Osteoblast (primary cell): ENCODE data around the gene TXNDC5. TPM values are rescaled to one million over a fixed set of nuclear protein-coding genes. Genes with fewer than 3 reads are reported as not detected.
"Not testable (repeated sequence)": the region's sequence is repeated elsewhere in the genome, so short reads cannot be mapped to it uniquely, and the experiment has no call there.

Source experiments
- DNase-seq: peaks from one replicate; pipeline ENCODE4 v3.0.0; 2011; ENCODE audit warnings: low spot score, mixed read lengths; ENCODE audit not compliant: insufficient read length; ENCODE audit errors: missing footprints
- H2AFZ ChIP-seq: 2 replicates; pipeline ENCODE4 v1.6.0; 2011; ENCODE audit warnings: mild to moderate bottlenecking, low read length
- H3K27ac ChIP-seq: 2 replicates; pipeline ENCODE4 v1.5.1; 2011; ENCODE audit warnings: mild to moderate bottlenecking, low read depth, low read length, moderate library complexity
- H3K27me3 ChIP-seq: 2 replicates; pipeline ENCODE4 v1.6.0; 2012; ENCODE audit warnings: mild to moderate bottlenecking, control low read depth, inconsistent platforms, low read length, moderate library complexity; ENCODE audit not compliant: insufficient read depth
- H3K36me3 ChIP-seq: 2 replicates; pipeline ENCODE4 v1.5.1; 2011; ENCODE audit warnings: mild to moderate bottlenecking, low read length, control low read depth, moderate library complexity; ENCODE audit not compliant: insufficient read depth
- H3K4me1 ChIP-seq: 2 replicates; pipeline ENCODE4 v1.5.1; 2011; ENCODE audit warnings: mild to moderate bottlenecking, low read length, control low read depth, moderate library complexity; ENCODE audit not compliant: insufficient read depth
- H3K4me2 ChIP-seq: 2 replicates; pipeline ENCODE4 v1.6.0; 2011; ENCODE audit warnings: mild to moderate bottlenecking, low read length; ENCODE audit not compliant: insufficient read depth
- H3K4me3 ChIP-seq: fragments of 200-600 bp; sonication (generic); 3 replicates; pipeline ENCODE4 v1.5.1; 2012; ENCODE audit warnings: mild to moderate bottlenecking, low read length, inconsistent platforms; ENCODE audit not compliant: insufficient read depth
- H3K79me2 ChIP-seq: 2 replicates; pipeline ENCODE4 v1.6.0; 2012; ENCODE audit warnings: mild to moderate bottlenecking, low read length, control low read depth, inconsistent platforms; ENCODE audit not compliant: insufficient read depth
- H3K9me3 ChIP-seq: 2 replicates; pipeline ENCODE4 v1.5.1; 2011; ENCODE audit warnings: low read depth, low read length, control low read depth
- H4K20me1 ChIP-seq: 2 replicates; pipeline ENCODE4 v1.6.0; 2012; ENCODE audit warnings: mild to moderate bottlenecking, low read length, control low read depth; ENCODE audit not compliant: insufficient read depth
- total RNA-seq: library from RNA; depleted of rRNA; stranded (reverse); fragments of >200 nt; gene quantifications from 2 replicates; pipeline ENCODE4 v1.2.3, GENCODE V29; 2012
- TF ChIP-seq, protein P1 (sequence below): IDR thresholded peaks from 2 replicates; pipeline ENCODE4 v1.5.1; 2011; ENCODE audit warnings: mild to moderate bottlenecking, low read depth, low read length, moderate library complexity; ENCODE audit errors: extremely low read depth

TXNDC5 gene
- total RNA-seq, 1 donor = 344 TPM

DNA sequence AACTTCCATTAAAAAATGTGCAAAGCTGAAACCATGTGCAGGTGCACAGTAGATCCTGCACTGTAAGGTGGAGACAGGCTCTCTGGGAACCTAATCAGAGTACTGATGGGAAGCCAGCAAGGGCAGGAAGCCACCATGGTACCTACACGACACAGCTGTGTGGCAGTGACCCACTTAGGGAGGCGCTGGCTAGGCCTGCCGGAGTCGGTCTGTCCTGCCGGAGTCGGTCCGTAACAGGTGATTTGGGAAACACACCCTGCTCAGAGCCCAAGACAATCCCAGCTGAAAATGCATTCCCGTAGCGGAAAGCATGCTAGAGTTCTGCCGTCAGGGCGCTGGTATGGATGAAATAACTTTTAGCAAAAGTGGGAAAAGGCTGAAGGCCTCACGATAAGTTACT, 17.2 kb downstream of the TXNDC5 start:
- H3K4me1 ChIP-seq = no peaks in the 10 kb centered on the region
- H2AFZ ChIP-seq = no peak overlapping the region
- H3K27me3 ChIP-seq = no peaks in the 10 kb centered on the region
- peaks cover 98% of the 10 kb centered on the region for H3K36me3 ChIP-seq
- no peak for DNase-seq
- no peak overlapping the region for H3K27ac ChIP-seq
- TF ChIP-seq, protein P1, sequence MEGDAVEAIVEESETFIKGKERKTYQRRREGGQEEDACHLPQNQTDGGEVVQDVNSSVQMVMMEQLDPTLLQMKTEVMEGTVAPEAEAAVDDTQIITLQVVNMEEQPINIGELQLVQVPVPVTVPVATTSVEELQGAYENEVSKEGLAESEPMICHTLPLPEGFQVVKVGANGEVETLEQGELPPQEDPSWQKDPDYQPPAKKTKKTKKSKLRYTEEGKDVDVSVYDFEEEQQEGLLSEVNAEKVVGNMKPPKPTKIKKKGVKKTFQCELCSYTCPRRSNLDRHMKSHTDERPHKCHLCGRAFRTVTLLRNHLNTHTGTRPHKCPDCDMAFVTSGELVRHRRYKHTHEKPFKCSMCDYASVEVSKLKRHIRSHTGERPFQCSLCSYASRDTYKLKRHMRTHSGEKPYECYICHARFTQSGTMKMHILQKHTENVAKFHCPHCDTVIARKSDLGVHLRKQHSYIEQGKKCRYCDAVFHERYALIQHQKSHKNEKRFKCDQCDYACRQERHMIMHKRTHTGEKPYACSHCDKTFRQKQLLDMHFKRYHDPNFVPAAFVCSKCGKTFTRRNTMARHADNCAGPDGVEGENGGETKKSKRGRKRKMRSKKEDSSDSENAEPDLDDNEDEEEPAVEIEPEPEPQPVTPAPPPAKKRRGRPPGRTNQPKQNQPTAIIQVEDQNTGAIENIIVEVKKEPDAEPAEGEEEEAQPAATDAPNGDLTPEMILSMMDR = no peak
- H3K4me2 ChIP-seq = no peak overlapping the region
- H4K20me1 ChIP-seq = peaks cover 8% of the 10 kb centered on the region
- H3K79me2 ChIP-seq = peaks cover 3% of the 10 kb centered on the region
- H3K4me3 ChIP-seq = no peak overlapping the region
- no peaks in the 10 kb centered on the region for H3K9me3 ChIP-seq

DNA sequence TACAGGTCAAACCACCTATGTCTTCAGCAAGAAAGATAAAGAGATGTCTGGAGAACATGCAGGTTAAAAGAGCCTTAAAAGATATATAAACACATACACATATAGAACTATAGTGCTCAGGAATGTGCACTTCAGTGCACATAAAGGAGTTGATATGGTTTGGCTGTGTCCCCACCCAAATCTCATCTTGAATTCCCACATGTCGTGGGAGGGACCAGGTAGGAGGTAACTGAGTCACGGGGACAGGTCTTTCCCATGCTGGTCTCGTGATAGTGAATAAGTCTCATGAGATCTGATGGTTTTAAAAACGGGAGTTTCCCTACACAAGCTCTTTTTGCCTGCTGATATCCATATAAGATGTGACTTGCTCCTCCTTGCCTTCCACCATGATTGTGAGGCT, 18.2 kb downstream of the TXNDC5 start:
- H2AFZ ChIP-seq, H3K79me2 ChIP-seq, H3K9me3 ChIP-seq, H3K27ac ChIP-seq, H3K27me3 ChIP-seq, H3K4me3 ChIP-seq, DNase-seq, H3K4me1 ChIP-seq, H3K4me2 ChIP-seq: not testable (repeated sequence)
- Histone ChIP-seq H3K36me3 (peaks cover 99% of the 10 kb centered on the region), H4K20me1 (peaks cover 15% of the 10 kb centered on the region)

DNA sequence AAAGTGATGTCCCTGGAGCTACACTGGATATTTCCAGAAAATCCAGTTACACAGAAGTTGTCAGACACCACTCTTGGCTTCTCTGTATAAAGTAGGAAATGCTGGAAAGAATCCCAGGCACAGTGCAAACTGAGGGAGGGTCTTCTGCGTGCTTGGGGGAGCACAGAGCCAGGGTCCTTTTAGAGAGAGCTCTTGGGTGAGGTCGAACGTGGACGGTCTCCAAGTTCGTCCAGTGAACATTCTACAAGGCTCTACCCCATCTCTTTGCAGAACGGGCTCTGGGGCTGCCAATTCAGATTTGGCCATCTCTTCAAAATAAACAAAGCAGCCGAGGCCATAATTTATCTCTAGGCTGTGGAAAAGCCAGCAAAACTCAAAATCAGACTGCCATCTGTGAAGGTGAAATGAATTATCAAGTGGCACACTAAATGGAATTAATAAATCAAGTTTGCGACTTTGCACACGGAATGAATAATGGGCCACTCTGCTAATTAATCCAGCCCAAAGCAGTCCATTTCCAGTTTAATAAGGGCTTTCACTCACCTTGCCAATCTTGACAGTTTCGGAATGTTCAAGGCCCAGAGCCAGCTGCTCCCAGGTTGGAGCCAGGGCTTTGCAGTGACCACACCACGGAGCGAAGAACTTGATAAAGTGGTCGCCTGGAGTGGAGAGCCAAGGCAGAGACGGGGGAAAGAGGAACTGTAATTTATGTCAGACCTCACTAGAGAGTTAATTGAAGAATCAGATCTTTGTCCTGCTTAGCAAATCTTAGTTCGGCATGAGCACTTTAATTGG, 19.3 kb downstream of the TXNDC5 start:
- Histone ChIP-seq H3K36me3 (peaks cover 99% of the 10 kb centered on the region), H3K27me3 (no peaks in the 10 kb centered on the region), H3K4me3 (no peak overlapping the region), H3K9me3 (no peaks in the 10 kb centered on the region), H3K4me1 (no peaks in the 10 kb centered on the region), H4K20me1 (peaks cover 17% of the 10 kb centered on the region), H2AFZ (no peak overlapping the region), H3K4me2 (no peak overlapping the region), H3K27ac (no peak overlapping the region), H3K79me2 (no peaks in the 10 kb centered on the region)
- no peak for DNase-seq
- TF ChIP-seq, protein P1 = no peak

DNA sequence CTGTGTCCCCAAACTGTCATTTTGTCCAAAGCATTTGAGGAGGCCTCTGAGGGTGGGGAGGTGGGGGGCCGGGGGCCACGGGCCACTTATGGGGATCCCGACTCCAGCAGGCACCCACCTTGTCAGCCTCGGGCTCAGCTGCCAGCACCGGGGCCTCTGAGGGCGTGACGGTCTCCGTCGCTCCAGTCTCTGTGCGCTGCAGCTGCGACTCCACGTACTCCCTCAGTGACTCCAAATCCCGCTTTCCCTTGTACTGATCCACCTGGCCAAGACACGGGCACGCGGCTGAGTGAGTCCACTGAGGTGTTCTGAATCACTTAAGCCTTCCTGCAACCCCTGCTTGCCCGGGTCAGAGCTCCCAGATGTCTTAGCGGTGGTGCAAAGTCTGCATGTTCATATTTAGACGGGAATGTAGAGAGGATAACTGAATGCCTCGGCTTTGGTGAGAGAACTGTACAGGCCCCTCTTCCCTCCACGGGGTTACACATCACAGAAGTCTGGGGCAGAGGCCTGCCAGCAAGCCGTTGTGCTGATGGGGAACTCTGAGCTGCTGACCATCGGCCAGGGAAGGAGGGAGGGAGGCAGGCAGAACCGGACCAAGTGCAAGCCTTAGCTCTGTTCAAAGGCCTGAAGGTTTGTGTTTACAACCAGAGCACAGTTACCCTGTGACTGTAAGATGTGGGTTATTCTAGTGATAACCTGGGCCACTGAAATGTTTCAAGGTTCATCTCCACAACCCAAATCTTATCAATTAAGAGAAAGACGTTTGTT, 21.8 kb downstream of the TXNDC5 start:
- Histone ChIP-seq H3K79me2 (no peaks in the 10 kb centered on the region), H3K4me3 (no peak overlapping the region), H3K4me1 (no peaks in the 10 kb centered on the region), H4K20me1 (peaks cover 14% of the 10 kb centered on the region), H2AFZ (no peak overlapping the region), H3K27ac (no peak overlapping the region), H3K4me2 (no peak overlapping the region), H3K9me3 (no peaks in the 10 kb centered on the region), H3K36me3 (peaks cover 99% of the 10 kb centered on the region), H3K27me3 (no peaks in the 10 kb centered on the region)
- DNase-seq = no peak
- TF ChIP-seq, protein P1 = no peak
